Testis (tissue), 2 donors: ENCODE measurements around the gene FAM47E.

Experiments
- POLR2A ChIP-seq: fragments of 450-650 bp; IDR thresholded peaks from one replicate; pipeline ENCODE4 v1.6.1; 2017; ENCODE audit warnings: antibody characterized with exemption, mild to moderate bottlenecking, moderate library complexity
- TF ChIP-seq, protein P1 (sequence below), 3 experiments: fragments of 450-650 bp in 2 of 3; fragments of 200-600 bp in 1 of 3; sonication (generic) in 1 of 3; IDR thresholded peaks; one replicate each; pipeline ENCODE4 v1.5.1; 2016 to 2019; ENCODE audit warnings: antibody characterized with exemption in 3 of 3, mild to moderate bottlenecking in 2 of 3, moderate library complexity in 1 of 3

- TF ChIP-seq, protein P1, sequence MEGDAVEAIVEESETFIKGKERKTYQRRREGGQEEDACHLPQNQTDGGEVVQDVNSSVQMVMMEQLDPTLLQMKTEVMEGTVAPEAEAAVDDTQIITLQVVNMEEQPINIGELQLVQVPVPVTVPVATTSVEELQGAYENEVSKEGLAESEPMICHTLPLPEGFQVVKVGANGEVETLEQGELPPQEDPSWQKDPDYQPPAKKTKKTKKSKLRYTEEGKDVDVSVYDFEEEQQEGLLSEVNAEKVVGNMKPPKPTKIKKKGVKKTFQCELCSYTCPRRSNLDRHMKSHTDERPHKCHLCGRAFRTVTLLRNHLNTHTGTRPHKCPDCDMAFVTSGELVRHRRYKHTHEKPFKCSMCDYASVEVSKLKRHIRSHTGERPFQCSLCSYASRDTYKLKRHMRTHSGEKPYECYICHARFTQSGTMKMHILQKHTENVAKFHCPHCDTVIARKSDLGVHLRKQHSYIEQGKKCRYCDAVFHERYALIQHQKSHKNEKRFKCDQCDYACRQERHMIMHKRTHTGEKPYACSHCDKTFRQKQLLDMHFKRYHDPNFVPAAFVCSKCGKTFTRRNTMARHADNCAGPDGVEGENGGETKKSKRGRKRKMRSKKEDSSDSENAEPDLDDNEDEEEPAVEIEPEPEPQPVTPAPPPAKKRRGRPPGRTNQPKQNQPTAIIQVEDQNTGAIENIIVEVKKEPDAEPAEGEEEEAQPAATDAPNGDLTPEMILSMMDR (IDR thresholded peaks at IDR 0.05), result no peak
- TF ChIP-seq POLR2A, result no peak
Observed at GRCh38 chr4:76235407-76235806, 16.1 kb upstream of the FAM47E start.
